ENCODE results near the gene PODXL2. TPM values are rescaled to one million over a fixed set of nuclear protein-coding genes. Genes with fewer than 3 reads are reported as not detected.
"Not testable (repeated sequence)": the region's sequence is repeated elsewhere in the genome, so short reads cannot be mapped to it uniquely, and the experiment has no call there.

Gene PODXL2
- total RNA-seq, 2 donors from 2014 or later, result 1.6 to 3.0 TPM

DNA sequence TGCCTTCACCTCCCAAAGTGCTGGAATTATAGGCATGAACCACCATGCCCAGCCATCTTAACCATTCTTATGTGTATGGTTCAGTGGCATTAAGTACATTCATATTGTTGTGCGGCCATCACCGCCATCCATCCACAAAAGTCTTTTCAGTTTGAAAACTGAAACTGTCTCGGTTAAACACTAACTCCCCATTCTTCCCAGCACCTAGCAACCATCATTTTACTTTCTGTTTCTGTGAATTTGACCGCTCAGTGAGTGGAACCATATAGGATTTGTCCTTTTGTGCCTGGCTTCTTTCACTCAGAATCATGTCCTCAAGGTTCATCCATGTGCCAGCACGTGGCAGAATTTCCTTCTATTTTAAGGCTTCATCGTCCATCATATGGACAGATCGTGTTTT lies 24.9 kb upstream of the PODXL2 start:
- ATAC-seq, result no peak
- intact Hi-C loops (cut with DNase I), result loop anchor here in 1 of 2 donors (10.0 kb wide), 1 partner anchor 61 kb away; no protein-coding TSS in a partner anchor
- no peak for DNase-seq

GRCh38 chr3:127604546-127605165 lies 24.3 kb upstream of the PODXL2 start:
- no peak for DNase-seq
- intact Hi-C loops (cut with DNase I), result loop anchor here in 1 of 2 donors (10.0 kb wide), 1 partner anchor 60 kb away; no protein-coding TSS in a partner anchor
- no peak for ATAC-seq

DNA sequence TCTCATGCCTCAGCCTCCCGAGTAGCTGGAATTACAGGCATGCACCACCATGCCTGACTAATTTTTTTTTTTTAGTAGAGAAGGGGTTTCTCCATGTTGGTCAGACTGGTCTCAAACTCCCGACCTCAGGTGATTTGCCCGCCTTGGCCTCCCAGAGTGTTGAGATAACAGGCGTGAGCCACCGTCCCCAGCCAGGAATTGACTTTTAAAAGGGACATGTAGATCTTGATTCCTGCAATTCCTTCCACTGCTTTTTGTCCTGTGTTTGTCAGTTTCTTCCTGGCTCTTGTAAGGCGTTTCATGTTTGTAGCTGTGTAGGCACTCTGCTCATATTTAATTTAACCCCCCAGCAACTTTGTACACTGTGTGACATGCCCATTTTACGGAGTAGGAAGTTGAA lies 23.4 kb upstream of the PODXL2 start:
- intact Hi-C loops (cut with DNase I), result loop anchor here in 1 of 2 donors (10.0 kb wide), 1 partner anchor 59 kb away; no protein-coding TSS in a partner anchor
- not testable (repeated sequence) for DNase-seq, ATAC-seq

DNA sequence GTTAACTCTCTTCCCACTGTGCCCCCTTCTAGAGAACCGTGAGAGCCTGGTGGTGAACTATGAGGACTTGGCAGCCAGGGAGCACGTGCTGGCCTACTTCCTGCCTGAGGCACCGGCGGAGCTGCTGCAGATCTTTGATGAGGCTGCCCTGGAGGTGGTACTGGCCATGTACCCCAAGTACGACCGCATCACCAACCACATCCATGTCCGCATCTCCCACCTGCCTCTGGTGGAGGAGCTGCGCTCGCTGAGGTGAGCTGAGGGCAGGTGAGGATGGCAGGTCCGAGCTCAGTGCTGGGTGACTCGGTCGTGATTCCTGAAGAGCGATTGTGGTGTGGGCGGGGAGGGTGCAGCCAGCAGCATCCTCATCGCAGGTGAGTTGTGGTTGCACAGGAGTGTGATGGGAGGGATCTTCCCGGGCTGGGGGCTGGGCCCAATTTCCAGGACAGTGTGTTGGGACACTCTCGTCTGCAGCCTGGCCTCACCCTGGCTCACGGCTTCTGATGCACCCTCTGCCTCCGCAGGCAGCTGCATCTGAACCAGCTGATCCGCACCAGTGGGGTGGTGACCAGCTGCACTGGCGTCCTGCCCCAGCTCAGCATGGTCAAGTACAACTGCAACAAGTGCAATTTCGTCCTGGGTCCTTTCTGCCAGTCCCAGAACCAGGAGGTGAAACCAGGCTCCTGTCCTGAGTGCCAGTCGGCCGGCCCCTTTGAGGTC lies 22.7 kb upstream of the PODXL2 start:
- intact Hi-C loops (cut with DNase I), result loop anchor here in 1 of 2 donors (10.0 kb wide), 1 partner anchor 59 kb away; no protein-coding TSS in a partner anchor
- ATAC-seq, result no peak
- DNase-seq, result no peak

DNA sequence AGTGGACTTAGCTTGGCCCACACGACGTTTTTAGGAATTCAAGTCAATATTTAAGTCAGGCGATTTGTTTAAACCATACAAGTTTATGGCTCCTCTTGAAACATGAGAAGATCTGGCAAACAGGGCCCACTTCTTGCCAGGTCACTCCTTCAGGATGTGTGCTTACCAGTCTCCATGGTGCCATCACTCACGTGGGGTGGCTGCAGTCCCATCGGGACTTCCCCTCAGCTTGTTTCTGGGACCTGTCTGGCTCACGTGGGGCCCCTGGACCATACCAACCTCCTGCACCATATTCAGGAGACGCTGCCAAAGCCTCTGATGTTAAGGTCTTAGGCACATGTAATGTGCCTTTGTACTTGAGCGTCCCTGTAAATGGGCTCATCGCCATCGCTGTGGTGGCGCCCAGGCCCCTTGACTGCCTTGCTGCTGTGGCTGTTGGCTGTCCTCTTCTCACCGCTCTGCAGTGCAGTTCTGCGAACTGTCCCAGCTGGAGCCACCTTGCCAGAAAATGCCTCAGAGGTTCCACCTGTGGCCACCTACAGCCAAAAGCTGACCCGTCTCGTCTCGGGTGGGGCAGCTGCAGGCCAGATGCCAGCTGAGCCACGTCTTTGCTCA lies 21.9 kb upstream of the PODXL2 start:
- DNase-seq (no peak), ATAC-seq (no peak)
- intact Hi-C loops (cut with DNase I), result loop anchor here in 1 of 2 donors (10.0 kb wide), 1 partner anchor 58 kb away; no protein-coding TSS in a partner anchor

DNA sequence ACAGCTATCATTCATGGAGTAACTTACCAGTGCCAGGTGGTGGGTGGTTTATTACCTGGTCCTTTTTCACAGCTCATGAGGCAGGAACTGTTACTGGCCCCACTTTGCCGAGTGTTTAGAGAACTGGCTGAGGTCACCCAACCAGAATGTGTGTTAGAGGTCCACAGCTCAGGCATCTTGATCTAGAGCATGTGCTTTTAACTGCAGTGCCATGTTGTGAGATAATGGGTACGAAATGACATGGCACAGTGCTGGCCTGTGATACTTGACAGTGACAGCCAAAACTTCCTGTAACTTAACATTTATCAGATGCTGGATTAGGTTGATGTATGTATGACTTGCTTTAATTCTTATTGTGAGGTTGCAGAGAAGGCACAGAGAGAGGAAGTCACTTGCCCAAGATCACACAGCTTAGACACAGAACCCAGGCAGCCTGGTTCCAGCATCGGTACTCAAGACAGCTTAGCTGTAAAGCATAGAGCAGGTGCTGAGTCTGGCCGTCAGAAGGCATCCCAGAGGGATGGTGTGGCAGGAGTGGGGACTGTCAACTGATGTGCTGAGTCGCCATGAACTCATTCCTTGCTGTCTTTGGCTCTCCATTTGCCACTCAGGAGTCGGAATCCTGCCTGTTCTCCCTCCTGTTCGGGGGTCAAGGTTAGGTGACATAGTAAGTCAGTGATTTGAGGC lies 21.2 kb upstream of the PODXL2 start:
- intact Hi-C loops (cut with DNase I), result loop anchor here in 1 of 2 donors (10.0 kb wide), 1 partner anchor 57 kb away; no protein-coding TSS in a partner anchor
- DNase-seq, result no peak

DNA sequence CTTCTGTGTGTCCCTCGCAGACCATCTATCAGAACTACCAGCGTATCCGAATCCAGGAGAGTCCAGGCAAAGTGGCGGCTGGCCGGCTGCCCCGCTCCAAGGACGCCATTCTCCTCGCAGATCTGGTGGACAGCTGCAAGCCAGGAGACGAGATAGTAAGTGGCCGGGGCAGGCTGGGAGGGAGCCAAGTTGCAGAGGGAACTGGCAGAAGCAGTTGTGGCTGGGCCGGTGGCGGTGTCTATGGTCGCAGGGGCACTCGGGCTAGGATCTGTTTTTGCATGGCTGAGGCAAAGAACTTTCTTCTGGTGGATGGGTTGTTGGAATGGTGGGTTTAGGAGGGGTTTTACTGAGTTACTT lies 20.6 kb upstream of the PODXL2 start:
- intact Hi-C loops (cut with DNase I), result loop anchor here in 1 of 2 donors (10.0 kb wide), 1 partner anchor 56 kb away; no protein-coding TSS in a partner anchor
- ATAC-seq (peak; percentile 67 to 80), DNase-seq (peak; percentile 65)

More for the DNA sequence above, 21.2 kb upstream of the PODXL2 start:
- ATAC-seq, result peak in 1 of 2 donors; percentile 33

- intact Hi-C loops (cut with DNase I), result no loop called here
These were observed 18.9 kb upstream of the PODXL2 start for GRCh38 chr3:127610105-127610504.

DNA sequence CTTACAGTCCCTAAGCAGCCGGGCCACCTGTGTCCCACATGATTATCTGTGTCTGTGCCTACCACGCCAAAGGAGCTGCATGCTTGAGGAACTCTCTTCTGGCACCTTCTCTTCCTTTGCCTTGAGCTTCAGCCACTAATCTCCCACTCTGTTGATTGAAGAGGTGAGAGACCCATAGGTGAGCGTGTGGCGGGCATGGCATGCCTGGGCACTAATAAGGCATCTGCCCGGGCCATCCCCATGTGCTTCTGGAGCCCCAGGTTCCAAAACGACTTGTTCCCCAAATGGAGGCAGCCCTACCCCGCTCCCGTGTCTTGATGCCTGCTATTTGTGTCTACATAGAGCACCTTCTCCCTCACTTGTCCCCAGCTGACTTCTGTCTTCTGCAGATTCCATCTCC lies 17.7 kb upstream of the PODXL2 start:
- intact Hi-C loops (cut with DNase I), result no loop called here

More at GRCh38 chr3:127610105-127610504, 18.9 kb upstream of the PODXL2 start:
- no peak for DNase-seq
- ATAC-seq, result no peak

GRCh38 chr3:127612966-127613365 lies 16.0 kb upstream of the PODXL2 start:
- DNase-seq (no peak), ATAC-seq (peak in 1 of 2 donors; percentile 6)
- intact Hi-C loops (cut with DNase I), result no loop called here

More for the DNA sequence above, 17.7 kb upstream of the PODXL2 start:
- ATAC-seq, result no peak
- DNase-seq, result no peak

GRCh38 chr3:127613406-127613805 lies 15.6 kb upstream of the PODXL2 start:
- ATAC-seq, result peak in 1 of 2 donors; percentile 23
- DNase-seq, result no peak
- intact Hi-C loops (cut with DNase I), result no loop called here

DNA sequence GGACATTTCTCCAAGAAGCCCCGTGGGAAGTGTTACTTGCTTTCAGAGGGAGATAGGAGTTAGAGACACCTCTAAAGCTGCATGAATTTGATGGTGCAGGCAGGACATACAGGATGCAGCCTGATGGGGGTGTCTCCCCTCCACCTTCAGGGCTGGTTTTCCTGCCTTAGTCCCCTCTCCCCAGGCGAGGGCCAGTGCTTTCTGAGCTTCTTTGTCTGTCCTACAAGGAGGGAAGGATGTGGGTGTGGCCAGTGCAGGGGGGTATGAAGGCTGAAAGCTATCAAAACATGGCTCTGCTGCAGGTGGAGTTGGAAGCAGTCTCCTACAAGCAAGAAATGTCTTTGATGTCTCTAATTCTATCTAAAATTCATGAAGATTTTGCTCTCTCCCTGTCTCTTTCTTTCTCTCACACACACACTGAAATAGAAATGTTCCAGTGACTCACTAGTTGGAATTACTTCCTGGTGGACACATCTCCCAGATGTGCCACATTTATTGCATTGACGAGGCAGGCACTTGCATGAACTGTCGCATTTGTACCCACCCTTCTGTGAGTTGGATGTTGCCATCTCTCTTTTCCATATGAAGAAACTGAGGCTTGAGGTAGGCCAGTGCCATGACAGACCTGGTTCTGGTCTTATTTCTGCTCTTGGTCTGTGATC lies 13.9 kb upstream of the PODXL2 start:
- intact Hi-C loops (cut with DNase I), result no loop called here
- DNase-seq, result no peak
- no peak for ATAC-seq

DNA sequence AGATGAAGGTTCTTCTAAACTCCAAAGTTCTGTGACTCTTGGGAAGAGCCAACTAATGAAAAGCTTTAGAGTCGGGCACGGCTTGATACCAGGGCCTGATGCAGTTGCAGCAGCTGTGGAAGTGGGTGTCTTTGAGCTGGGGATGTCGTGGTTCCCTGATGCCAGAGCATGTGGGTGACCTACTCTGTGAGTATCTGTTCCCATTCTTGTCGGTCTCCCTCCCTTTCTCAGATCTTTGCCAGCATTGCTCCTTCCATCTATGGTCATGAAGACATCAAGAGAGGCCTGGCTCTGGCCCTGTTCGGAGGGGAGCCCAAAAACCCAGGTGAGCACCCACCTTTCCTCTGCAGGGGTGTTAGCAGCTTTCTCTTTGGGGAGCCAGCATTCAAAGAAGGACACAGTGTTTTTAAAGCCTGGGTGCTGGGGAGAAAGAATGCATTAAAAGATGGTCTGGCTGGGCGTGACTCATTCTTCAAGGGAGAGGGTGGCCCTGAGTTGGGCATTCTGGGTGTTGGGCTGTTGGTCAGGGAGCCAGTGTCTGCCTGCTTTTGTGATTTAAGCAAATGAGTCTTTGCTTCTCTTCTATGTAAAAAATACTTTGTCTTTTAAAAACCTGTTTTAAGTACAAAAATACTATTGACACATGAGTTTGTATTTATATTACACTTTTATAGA lies 13.2 kb upstream of the PODXL2 start:
- no peak for ATAC-seq
- no peak for DNase-seq
- intact Hi-C loops (cut with DNase I), result no loop called here

DNA sequence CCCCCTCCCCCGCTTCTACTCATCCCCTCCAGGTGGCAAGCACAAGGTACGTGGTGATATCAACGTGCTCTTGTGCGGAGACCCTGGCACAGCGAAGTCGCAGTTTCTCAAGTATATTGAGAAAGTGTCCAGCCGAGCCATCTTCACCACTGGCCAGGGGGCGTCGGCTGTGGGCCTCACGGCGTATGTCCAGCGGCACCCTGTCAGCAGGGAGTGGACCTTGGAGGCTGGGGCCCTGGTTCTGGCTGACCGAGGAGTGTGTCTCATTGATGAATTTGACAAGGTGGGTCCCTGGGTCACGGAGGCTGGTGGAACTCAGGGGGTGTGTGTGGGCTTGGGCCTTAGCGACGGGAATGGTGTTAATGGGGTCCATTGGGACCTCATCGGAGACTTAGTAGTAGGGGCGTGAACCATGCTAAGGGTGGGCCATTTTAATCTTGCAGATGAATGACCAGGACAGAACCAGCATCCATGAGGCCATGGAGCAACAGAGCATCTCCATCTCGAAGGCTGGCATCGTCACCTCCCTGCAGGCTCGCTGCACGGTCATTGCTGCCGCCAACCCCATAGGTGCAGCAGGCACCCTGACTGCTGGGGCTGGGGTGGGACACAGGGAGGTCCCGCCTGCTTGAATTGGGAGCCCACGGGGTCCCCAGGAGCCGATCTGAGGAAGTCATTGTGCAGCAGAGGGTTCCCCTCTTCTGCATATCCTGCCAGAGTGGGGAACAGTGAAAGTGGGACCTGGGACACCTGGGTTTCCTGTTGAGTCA lies 12.0 kb upstream of the PODXL2 start:
- DNase-seq (no peak), ATAC-seq (no peak)
- intact Hi-C loops (cut with DNase I), result no loop called here

DNA sequence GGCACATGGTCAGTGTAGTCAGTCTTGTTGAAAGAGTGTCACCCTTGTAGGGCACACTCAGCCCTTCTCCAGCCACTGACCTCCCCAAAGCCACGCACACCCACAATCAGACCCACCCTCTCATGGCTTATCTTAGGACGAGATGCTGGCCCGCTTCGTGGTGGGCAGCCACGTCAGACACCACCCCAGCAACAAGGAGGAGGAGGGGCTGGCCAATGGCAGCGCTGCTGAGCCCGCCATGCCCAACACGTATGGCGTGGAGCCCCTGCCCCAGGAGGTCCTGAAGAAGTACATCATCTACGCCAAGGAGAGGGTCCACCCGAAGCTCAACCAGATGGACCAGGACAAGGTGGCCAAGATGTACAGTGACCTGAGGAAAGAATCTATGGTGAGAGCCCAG lies 10.1 kb upstream of the PODXL2 start:
- no peak for ATAC-seq
- intact Hi-C loops (cut with DNase I), result no loop called here
- no peak for DNase-seq

GRCh38 chr3:127620637-127621375 lies 8.2 kb upstream of the PODXL2 start:
- intact Hi-C loops (cut with DNase I), result no loop called here
- DNase-seq, result no peak
- no peak for ATAC-seq

DNA sequence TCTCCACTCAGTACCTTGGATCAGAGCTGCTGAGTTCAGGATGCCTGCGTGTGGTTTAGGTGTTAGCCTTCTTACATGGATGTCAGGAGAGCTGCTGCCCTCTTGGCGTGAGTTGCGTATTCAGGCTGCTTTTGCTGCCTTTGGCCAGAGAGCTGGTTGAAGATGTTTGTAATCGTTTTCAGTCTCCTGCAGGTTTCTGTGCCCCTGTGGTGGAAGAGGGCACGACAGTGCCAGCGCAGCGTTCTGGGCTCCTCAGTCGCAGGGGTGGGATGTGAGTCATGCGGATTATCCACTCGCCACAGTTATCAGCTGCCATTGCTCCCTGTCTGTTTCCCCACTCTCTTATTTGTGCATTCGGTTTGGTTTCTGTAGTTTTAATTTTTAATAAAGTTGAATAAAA lies 7.0 kb upstream of the PODXL2 start:
- ATAC-seq (no peak), DNase-seq (no peak)
- intact Hi-C loops (cut with DNase I), result no loop called here

Data from left cardiac atrium (tissue), 4 donors.